GM12892 (cell line): Measurements from ENCODE around the gene TVP23C.

ENCODE experiments used
- POLR2A ChIP-seq: IDR thresholded peaks from 2 replicates; pipeline ENCODE4 v1.6.1; 2011; ENCODE audit warnings: low read depth, low read length, control low read depth
- POLR2AphosphoS5 ChIP-seq: IDR thresholded peaks from 2 replicates; pipeline ENCODE4 v1.6.1; 2011; ENCODE audit warnings: low read depth, low read length, control low read depth
- TAF1 ChIP-seq: IDR thresholded peaks from 2 replicates; pipeline ENCODE4 v1.6.1; 2011; ENCODE audit warnings: low read depth, mild to moderate bottlenecking, control low read depth, low read length, borderline replicate concordance

GRCh38 chr17:15453246-15453645 lies 110.0 kb downstream of the TVP23C start:
- TF ChIP-seq POLR2AphosphoS5 = no peak
- TF ChIP-seq POLR2A = no peak
- no peak for TF ChIP-seq TAF1
